HEK293T (cell line): Measurements from ENCODE around the gene KCNQ5.

Experiments
- ARNT ChIP-seq: fragments of 450-650 bp; IDR thresholded peaks from 2 replicates; pipeline ENCODE4 v1.6.1; 2017; ENCODE audit warnings: mild to moderate bottlenecking
- BHLHE40 ChIP-seq: fragments of 450-650 bp; IDR thresholded peaks from 2 replicates; pipeline ENCODE4 v1.6.1; 2016; ENCODE audit warnings: mild to moderate bottlenecking, moderate library complexity, borderline replicate concordance
- CTBP1 ChIP-seq: fragments of 450-650 bp; IDR thresholded peaks from 2 replicates; pipeline ENCODE4 v1.6.1; 2016; ENCODE audit warnings: borderline replicate concordance
- ELF4 ChIP-seq: fragments of 450-650 bp; IDR thresholded peaks from 2 replicates; pipeline ENCODE4 v1.6.1; 2017; ENCODE audit warnings: antibody characterized with exemption
- FOXA1 ChIP-seq: fragments of 450-650 bp; IDR thresholded peaks from 2 replicates; pipeline ENCODE4 v1.6.1; 2016; ENCODE audit warnings: mild to moderate bottlenecking
- FOXK2 ChIP-seq: fragments of 450-650 bp; IDR thresholded peaks from 2 replicates; pipeline ENCODE4 v1.6.1; 2016; ENCODE audit warnings: mild to moderate bottlenecking
- FOXM1 ChIP-seq: fragments of 450-650 bp; IDR thresholded peaks from 2 replicates; pipeline ENCODE4 v1.6.1; 2017; ENCODE audit warnings: mild to moderate bottlenecking, borderline replicate concordance
- HDGF ChIP-seq: fragments of 450-650 bp; IDR thresholded peaks from 2 replicates; pipeline ENCODE4 v1.6.1; 2017; ENCODE audit warnings: antibody characterized with exemption, borderline replicate concordance
- NFRKB ChIP-seq: fragments of 450-650 bp; IDR thresholded peaks from 2 replicates; pipeline ENCODE4 v1.6.1; 2016; ENCODE audit warnings: mild to moderate bottlenecking, moderate library complexity
- SP1 ChIP-seq: fragments of 450-650 bp; IDR thresholded peaks from 2 replicates; pipeline ENCODE4 v1.6.1; 2017
- SUZ12 ChIP-seq: fragments of 450-650 bp; IDR thresholded peaks from 2 replicates; pipeline ENCODE4 v1.6.1; 2016; ENCODE audit warnings: mild to moderate bottlenecking
- TARDBP ChIP-seq: fragments of 450-650 bp; IDR thresholded peaks from 2 replicates; pipeline ENCODE4 v1.6.1; 2016
- ZNF384 ChIP-seq: fragments of 450-650 bp; IDR thresholded peaks from 2 replicates; pipeline ENCODE4 v1.6.1; 2016
- TF ChIP-seq, protein P1 (sequence below): fragments of 450-650 bp; IDR thresholded peaks from 2 replicates; pipeline ENCODE4 v1.6.1; 2016

- TF ChIP-seq FOXA1 (no peak), ZNF384 (no peak), HDGF (no peak), CTBP1 (no peak), TARDBP (no peak), ARNT (no peak), FOXM1 (no peak), BHLHE40 (no peak), SP1 (no peak), SUZ12 (no peak), NFRKB (no peak), FOXK2 (no peak), ELF4 (no peak)
- TF ChIP-seq, protein P1, sequence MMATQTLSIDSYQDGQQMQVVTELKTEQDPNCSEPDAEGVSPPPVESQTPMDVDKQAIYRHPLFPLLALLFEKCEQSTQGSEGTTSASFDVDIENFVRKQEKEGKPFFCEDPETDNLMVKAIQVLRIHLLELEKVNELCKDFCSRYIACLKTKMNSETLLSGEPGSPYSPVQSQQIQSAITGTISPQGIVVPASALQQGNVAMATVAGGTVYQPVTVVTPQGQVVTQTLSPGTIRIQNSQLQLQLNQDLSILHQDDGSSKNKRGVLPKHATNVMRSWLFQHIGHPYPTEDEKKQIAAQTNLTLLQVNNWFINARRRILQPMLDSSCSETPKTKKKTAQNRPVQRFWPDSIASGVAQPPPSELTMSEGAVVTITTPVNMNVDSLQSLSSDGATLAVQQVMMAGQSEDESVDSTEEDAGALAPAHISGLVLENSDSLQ = no peak
These were observed 318.4 kb downstream of the KCNQ5 start for GRCh38 chr6:72940265-72940664.
